HEK293 (cell line): ENCODE data around the gene PPARD.

ENCODE experiments used
- GLIS1 ChIP-seq: fragments of 450-650 bp; formaldehyde crosslinking; IDR thresholded peaks from 2 replicates; pipeline ENCODE4 v1.5.1; 2016; ENCODE audit warnings: missing biosample characterization, missing genetic modification characterization
- KLF7 ChIP-seq: fragments of 450-650 bp; formaldehyde crosslinking; IDR thresholded peaks from 2 replicates; pipeline ENCODE4 v1.5.1; 2016; ENCODE audit warnings: missing biosample characterization, missing genetic modification characterization, borderline replicate concordance
- PRDM1 ChIP-seq: fragments of 450-650 bp; formaldehyde crosslinking; IDR thresholded peaks from 2 replicates; pipeline ENCODE4; 2016; ENCODE audit warnings: missing biosample characterization, missing genetic modification characterization
- SALL2 ChIP-seq: fragments of 450-650 bp; formaldehyde crosslinking; IDR thresholded peaks from 2 replicates; pipeline ENCODE4 v1.5.0; 2017; ENCODE audit warnings: missing biosample characterization, mild to moderate bottlenecking, missing genetic modification characterization, borderline replicate concordance
- ZBTB21 ChIP-seq: fragments of 450-650 bp; formaldehyde crosslinking; IDR thresholded peaks from 2 replicates; pipeline ENCODE4 v1.5.1; 2017; ENCODE audit warnings: missing biosample characterization, missing genetic modification characterization
- ZFHX2 ChIP-seq: fragments of 450-650 bp; formaldehyde crosslinking; conservative IDR thresholded peaks from 2 replicates; pipeline ENCODE4 v1.5.1; 2016; ENCODE audit warnings: missing biosample characterization, missing genetic modification characterization
- ZFP37 ChIP-seq: fragments of 450-650 bp; formaldehyde crosslinking; IDR thresholded peaks from 2 replicates; pipeline ENCODE4 v1.5.1; 2016; ENCODE audit warnings: missing biosample characterization, missing genetic modification characterization
- ZIC2 ChIP-seq: fragments of 450-650 bp; formaldehyde crosslinking; IDR thresholded peaks from 2 replicates; pipeline ENCODE4 v1.5.1; 2016; ENCODE audit warnings: missing biosample characterization, missing genetic modification characterization
- ZNF16 ChIP-seq: fragments of 450-650 bp; formaldehyde crosslinking; IDR thresholded peaks from 2 replicates; pipeline ENCODE4 v1.5.1; 2016; ENCODE audit warnings: low read depth, missing biosample characterization, missing genetic modification characterization
- ZNF174 ChIP-seq: fragments of 450-650 bp; formaldehyde crosslinking; IDR thresholded peaks from 2 replicates; pipeline ENCODE4 v1.5.0; 2017; ENCODE audit warnings: missing biosample characterization, mild to moderate bottlenecking, missing genetic modification characterization
- ZNF239 ChIP-seq: fragments of 450-650 bp; formaldehyde crosslinking; IDR thresholded peaks from 2 replicates; pipeline ENCODE4 v1.5.1; 2016; ENCODE audit warnings: missing biosample characterization, missing genetic modification characterization
- ZNF350 ChIP-seq: fragments of 450-650 bp; formaldehyde crosslinking; IDR thresholded peaks from 2 replicates; pipeline ENCODE4 v1.5.0; 2017; ENCODE audit warnings: missing biosample characterization, mild to moderate bottlenecking, missing genetic modification characterization
- ZNF423 ChIP-seq: fragments of 450-650 bp; formaldehyde crosslinking; IDR thresholded peaks from 2 replicates; pipeline ENCODE4 v1.5.1; 2016; ENCODE audit warnings: missing biosample characterization, missing genetic modification characterization
- ZNF521 ChIP-seq: fragments of 450-650 bp; formaldehyde crosslinking; IDR thresholded peaks from 2 replicates; pipeline ENCODE4 v1.5.1; 2017; ENCODE audit warnings: missing biosample characterization, mild to moderate bottlenecking, missing genetic modification characterization
- ZNF560 ChIP-seq: fragments of 450-650 bp; formaldehyde crosslinking; IDR thresholded peaks from 2 replicates; pipeline ENCODE4 v1.5.1; 2017; ENCODE audit warnings: missing biosample characterization, missing genetic modification characterization, borderline replicate concordance
- ZNF600 ChIP-seq: fragments of 450-650 bp; formaldehyde crosslinking; IDR thresholded peaks from 2 replicates; pipeline ENCODE4 v1.5.1; 2016; ENCODE audit warnings: missing biosample characterization, missing genetic modification characterization
- ZNF621 ChIP-seq: fragments of 450-650 bp; formaldehyde crosslinking; IDR thresholded peaks from 2 replicates; pipeline ENCODE4 v1.5.1; 2017; ENCODE audit warnings: missing biosample characterization, missing genetic modification characterization
- TF ChIP-seq, protein P1 (sequence below): fragments of 450-650 bp; formaldehyde crosslinking; IDR thresholded peaks from 2 replicates; pipeline ENCODE4 v1.5.1; 2016; ENCODE audit warnings: missing biosample characterization, missing genetic modification characterization
- TF ChIP-seq, protein P2 (sequence below): fragments of 450-650 bp; formaldehyde crosslinking; IDR thresholded peaks from 2 replicates; pipeline ENCODE4 v1.5.1; 2017; ENCODE audit warnings: missing biosample characterization, mild to moderate bottlenecking, missing genetic modification characterization, moderate library complexity
- TF ChIP-seq, protein P3 (sequence below): fragments of 450-650 bp; formaldehyde crosslinking; IDR thresholded peaks from 2 replicates; pipeline ENCODE4 v1.5.1; 2017; ENCODE audit warnings: missing biosample characterization, missing genetic modification characterization
- TF ChIP-seq, protein P4 (sequence below): fragments of 450-650 bp; formaldehyde crosslinking; IDR thresholded peaks from 2 replicates; pipeline ENCODE4 v1.5.1; 2016; ENCODE audit warnings: missing biosample characterization, missing genetic modification characterization, borderline replicate concordance
- TF ChIP-seq, protein P5 (sequence below): fragments of 450-650 bp; IDR thresholded peaks from 2 replicates; pipeline ENCODE4 v1.5.1; 2018; ENCODE audit warnings: missing biosample characterization, missing genetic modification characterization
- TF ChIP-seq, protein P6 (sequence below): fragments of 450-650 bp; formaldehyde crosslinking; IDR thresholded peaks from 2 replicates; pipeline ENCODE4 v1.5.1; 2017; ENCODE audit warnings: missing biosample characterization, missing genetic modification characterization
- TF ChIP-seq, protein P7 (sequence below): IDR thresholded peaks from 2 replicates; pipeline ENCODE4 v1.6.1; 2011; ENCODE audit warnings: mild to moderate bottlenecking, low read depth, low read length, borderline replicate concordance

PPARD gene

DNA sequence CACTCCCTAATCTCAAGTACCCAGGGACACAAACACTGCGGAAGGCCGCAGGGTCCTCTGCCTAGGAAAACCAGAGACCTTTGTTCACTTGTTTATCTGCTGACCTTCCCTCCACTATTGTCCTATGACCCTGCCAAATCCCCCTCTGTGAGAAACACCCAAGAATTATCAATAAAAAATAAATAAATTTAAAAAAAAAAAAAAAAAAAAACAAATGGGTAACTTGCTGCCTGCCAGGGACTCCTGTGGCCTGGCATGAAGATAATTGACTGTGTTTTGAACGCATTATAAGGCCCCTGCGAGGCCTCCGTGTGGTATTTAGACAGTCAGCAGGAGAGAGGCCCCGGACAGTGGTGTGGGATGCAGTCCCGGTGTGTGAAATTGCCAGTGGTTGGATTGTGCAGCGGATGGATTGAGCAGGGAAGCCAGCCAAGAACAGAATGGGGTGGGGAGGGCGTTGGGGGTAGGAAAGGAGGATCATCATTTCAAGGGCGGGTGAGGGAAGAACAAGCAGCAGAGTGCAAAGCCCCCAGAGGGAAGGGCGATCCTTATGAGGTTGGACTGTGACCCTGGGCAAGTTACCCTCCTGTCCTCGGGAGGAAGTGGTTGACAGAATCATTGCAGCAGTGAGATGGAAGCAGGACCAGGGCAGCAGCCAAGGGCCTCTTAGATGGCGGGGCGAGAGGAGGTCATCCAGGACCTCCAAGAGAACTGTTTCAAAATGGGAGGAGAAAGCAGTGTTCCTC lies 43.3 kb downstream of the PPARD start (continued):
- TF ChIP-seq, protein P1, sequence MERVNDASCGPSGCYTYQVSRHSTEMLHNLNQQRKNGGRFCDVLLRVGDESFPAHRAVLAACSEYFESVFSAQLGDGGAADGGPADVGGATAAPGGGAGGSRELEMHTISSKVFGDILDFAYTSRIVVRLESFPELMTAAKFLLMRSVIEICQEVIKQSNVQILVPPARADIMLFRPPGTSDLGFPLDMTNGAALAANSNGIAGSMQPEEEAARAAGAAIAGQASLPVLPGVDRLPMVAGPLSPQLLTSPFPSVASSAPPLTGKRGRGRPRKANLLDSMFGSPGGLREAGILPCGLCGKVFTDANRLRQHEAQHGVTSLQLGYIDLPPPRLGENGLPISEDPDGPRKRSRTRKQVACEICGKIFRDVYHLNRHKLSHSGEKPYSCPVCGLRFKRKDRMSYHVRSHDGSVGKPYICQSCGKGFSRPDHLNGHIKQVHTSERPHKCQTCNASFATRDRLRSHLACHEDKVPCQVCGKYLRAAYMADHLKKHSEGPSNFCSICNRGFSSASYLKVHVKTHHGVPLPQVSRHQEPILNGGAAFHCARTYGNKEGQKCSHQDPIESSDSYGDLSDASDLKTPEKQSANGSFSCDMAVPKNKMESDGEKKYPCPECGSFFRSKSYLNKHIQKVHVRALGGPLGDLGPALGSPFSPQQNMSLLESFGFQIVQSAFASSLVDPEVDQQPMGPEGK (tag by site-specific recombination): no peak
- peak; percentile 98 for TF ChIP-seq ZIC2 (tag by site-specific recombination)
- peak; percentile 77 for TF ChIP-seq GLIS1 (tag by site-specific recombination)
- TF ChIP-seq, protein P2, sequence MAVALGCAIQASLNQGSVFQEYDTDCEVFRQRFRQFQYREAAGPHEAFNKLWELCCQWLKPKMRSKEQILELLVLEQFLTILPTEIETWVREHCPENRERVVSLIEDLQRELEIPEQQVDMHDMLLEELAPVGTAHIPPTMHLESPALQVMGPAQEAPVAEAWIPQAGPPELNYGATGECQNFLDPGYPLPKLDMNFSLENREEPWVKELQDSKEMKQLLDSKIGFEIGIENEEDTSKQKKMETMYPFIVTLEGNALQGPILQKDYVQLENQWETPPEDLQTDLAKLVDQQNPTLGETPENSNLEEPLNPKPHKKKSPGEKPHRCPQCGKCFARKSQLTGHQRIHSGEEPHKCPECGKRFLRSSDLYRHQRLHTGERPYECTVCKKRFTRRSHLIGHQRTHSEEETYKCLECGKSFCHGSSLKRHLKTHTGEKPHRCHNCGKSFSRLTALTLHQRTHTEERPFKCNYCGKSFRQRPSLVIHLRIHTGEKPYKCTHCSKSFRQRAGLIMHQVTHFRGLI (tag by site-specific recombination): no peak
- TF ChIP-seq ZBTB21 (tag by site-specific recombination): no peak
- TF ChIP-seq, protein P3, sequence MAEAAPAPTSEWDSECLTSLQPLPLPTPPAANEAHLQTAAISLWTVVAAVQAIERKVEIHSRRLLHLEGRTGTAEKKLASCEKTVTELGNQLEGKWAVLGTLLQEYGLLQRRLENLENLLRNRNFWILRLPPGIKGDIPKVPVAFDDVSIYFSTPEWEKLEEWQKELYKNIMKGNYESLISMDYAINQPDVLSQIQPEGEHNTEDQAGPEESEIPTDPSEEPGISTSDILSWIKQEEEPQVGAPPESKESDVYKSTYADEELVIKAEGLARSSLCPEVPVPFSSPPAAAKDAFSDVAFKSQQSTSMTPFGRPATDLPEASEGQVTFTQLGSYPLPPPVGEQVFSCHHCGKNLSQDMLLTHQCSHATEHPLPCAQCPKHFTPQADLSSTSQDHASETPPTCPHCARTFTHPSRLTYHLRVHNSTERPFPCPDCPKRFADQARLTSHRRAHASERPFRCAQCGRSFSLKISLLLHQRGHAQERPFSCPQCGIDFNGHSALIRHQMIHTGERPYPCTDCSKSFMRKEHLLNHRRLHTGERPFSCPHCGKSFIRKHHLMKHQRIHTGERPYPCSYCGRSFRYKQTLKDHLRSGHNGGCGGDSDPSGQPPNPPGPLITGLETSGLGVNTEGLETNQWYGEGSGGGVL: 0 out of 2 replicates have a peak, but pooled peaks have one; percentile 15
- TF ChIP-seq ZNF621 (tag by site-specific recombination): no peak
- TF ChIP-seq PRDM1: no peak
- no peak for TF ChIP-seq ZNF174 (tag by site-specific recombination)
- TF ChIP-seq, protein P4, sequence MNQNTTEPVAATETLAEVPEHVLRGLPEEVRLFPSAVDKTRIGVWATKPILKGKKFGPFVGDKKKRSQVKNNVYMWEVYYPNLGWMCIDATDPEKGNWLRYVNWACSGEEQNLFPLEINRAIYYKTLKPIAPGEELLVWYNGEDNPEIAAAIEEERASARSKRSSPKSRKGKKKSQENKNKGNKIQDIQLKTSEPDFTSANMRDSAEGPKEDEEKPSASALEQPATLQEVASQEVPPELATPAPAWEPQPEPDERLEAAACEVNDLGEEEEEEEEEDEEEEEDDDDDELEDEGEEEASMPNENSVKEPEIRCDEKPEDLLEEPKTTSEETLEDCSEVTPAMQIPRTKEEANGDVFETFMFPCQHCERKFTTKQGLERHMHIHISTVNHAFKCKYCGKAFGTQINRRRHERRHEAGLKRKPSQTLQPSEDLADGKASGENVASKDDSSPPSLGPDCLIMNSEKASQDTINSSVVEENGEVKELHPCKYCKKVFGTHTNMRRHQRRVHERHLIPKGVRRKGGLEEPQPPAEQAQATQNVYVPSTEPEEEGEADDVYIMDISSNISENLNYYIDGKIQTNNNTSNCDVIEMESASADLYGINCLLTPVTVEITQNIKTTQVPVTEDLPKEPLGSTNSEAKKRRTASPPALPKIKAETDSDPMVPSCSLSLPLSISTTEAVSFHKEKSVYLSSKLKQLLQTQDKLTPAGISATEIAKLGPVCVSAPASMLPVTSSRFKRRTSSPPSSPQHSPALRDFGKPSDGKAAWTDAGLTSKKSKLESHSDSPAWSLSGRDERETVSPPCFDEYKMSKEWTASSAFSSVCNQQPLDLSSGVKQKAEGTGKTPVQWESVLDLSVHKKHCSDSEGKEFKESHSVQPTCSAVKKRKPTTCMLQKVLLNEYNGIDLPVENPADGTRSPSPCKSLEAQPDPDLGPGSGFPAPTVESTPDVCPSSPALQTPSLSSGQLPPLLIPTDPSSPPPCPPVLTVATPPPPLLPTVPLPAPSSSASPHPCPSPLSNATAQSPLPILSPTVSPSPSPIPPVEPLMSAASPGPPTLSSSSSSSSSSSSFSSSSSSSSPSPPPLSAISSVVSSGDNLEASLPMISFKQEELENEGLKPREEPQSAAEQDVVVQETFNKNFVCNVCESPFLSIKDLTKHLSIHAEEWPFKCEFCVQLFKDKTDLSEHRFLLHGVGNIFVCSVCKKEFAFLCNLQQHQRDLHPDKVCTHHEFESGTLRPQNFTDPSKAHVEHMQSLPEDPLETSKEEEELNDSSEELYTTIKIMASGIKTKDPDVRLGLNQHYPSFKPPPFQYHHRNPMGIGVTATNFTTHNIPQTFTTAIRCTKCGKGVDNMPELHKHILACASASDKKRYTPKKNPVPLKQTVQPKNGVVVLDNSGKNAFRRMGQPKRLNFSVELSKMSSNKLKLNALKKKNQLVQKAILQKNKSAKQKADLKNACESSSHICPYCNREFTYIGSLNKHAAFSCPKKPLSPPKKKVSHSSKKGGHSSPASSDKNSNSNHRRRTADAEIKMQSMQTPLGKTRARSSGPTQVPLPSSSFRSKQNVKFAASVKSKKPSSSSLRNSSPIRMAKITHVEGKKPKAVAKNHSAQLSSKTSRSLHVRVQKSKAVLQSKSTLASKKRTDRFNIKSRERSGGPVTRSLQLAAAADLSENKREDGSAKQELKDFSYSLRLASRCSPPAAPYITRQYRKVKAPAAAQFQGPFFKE (tag by site-specific recombination): no peak
- no peak for TF ChIP-seq ZNF350 (tag by site-specific recombination)
- no peak for TF ChIP-seq ZNF239
- peak; percentile 47; the same call in 1 of the 2 replicates for TF ChIP-seq ZNF600
- TF ChIP-seq ZNF521 (tag by site-specific recombination): no peak
- TF ChIP-seq ZFHX2 (tag by site-specific recombination): peak; percentile 45
- TF ChIP-seq KLF7 (tag by site-specific recombination): no peak
- TF ChIP-seq ZNF16 (tag by site-specific recombination): no peak
- no peak for TF ChIP-seq ZNF423 (tag by site-specific recombination)
- TF ChIP-seq ZFP37 (tag by site-specific recombination): no peak
- TF ChIP-seq, protein P5, sequence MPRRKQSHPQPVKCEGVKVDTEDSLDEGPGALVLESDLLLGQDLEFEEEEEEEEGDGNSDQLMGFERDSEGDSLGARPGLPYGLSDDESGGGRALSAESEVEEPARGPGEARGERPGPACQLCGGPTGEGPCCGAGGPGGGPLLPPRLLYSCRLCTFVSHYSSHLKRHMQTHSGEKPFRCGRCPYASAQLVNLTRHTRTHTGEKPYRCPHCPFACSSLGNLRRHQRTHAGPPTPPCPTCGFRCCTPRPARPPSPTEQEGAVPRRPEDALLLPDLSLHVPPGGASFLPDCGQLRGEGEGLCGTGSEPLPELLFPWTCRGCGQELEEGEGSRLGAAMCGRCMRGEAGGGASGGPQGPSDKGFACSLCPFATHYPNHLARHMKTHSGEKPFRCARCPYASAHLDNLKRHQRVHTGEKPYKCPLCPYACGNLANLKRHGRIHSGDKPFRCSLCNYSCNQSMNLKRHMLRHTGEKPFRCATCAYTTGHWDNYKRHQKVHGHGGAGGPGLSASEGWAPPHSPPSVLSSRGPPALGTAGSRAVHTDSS (tag by site-specific recombination): no peak
- TF ChIP-seq, protein P6, sequence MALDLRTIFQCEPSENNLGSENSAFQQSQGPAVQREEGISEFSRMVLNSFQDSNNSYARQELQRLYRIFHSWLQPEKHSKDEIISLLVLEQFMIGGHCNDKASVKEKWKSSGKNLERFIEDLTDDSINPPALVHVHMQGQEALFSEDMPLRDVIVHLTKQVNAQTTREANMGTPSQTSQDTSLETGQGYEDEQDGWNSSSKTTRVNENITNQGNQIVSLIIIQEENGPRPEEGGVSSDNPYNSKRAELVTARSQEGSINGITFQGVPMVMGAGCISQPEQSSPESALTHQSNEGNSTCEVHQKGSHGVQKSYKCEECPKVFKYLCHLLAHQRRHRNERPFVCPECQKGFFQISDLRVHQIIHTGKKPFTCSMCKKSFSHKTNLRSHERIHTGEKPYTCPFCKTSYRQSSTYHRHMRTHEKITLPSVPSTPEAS: no peak
- TF ChIP-seq SALL2 (tag by site-specific recombination): no peak
- TF ChIP-seq, protein P7, sequence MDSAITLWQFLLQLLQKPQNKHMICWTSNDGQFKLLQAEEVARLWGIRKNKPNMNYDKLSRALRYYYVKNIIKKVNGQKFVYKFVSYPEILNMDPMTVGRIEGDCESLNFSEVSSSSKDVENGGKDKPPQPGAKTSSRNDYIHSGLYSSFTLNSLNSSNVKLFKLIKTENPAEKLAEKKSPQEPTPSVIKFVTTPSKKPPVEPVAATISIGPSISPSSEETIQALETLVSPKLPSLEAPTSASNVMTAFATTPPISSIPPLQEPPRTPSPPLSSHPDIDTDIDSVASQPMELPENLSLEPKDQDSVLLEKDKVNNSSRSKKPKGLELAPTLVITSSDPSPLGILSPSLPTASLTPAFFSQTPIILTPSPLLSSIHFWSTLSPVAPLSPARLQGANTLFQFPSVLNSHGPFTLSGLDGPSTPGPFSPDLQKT: no peak
- TF ChIP-seq ZNF560 (tag by site-specific recombination): no peak
